Left cardiac atrium (tissue), 4 donors: ENCODE results near the gene ANGEL2. TPM values are rescaled to one million over a fixed set of nuclear protein-coding genes. Genes with fewer than 3 reads are reported as not detected.
A peak's percentile ranks its signal among the peaks of the same experiment; 100 is the strongest.

Experiments
- ATAC-seq, 2 donors: fragments of 200-7000 bp; cut with Tn5 transposase; one replicate each; pipeline ENCODE4 v1.9.1; 2020; ENCODE audit warnings: mild to moderate bottlenecking in 2 of 2, moderate library complexity in 2 of 2
- DNase-seq: peaks from one replicate; pipeline ENCODE4 v3.0.0-alpha.2; 2020
- intact Hi-C, 2 donors: fragments of 100-400 bp; cut with DNase I; formaldehyde crosslinking; loops; one replicate each; pipeline versions ENCODE4 v1.14.1 to v1.15.1; 2022 to 2023
- total RNA-seq, 2 donors: library from RNA; stranded (reverse); fragmentation: NEBNext Ultra II Directional; extraction: Animal tissue kit (Norgen Biotek cat#: 25700); gene quantifications; one replicate each; pipeline ENCODE4 v1.2.1, GENCODE V29; 2021
- donor health status: DM: no; HTN: yes; CAD: no.
- donor health status: DM: no; HTN: yes; CAD: no; lungs with severe emphysema.
- donor health status: DM: yes; HTN: yes; CAD: no.
- donor health status: Dilated cardiomyopathy.

The ANGEL2 gene
- total RNA-seq, 2 donors from 2014 or later, result 18.8 TPM

DNA sequence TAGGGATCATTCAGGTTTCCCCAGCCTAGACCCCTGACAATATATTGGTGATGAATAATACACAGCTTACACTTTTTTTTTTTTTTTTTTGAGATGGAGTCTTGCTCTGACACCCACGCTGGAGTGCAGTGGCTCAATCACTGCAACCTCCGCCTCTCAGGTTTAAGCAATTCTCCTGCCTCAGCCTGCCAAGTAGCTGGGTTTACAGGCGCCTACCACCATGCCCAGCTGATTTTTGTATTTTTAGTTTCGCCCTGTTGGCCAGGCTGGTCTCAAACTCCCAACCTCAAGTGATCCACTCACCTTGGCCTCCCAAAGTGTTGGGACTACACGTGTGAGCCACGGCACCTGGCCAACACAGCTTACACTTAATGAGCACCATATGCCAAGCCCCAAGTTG is 58.1 kb downstream of the ANGEL2 start:
- no peak for DNase-seq
- intact Hi-C loops, result no loop called here
- no peak for ATAC-seq

DNA sequence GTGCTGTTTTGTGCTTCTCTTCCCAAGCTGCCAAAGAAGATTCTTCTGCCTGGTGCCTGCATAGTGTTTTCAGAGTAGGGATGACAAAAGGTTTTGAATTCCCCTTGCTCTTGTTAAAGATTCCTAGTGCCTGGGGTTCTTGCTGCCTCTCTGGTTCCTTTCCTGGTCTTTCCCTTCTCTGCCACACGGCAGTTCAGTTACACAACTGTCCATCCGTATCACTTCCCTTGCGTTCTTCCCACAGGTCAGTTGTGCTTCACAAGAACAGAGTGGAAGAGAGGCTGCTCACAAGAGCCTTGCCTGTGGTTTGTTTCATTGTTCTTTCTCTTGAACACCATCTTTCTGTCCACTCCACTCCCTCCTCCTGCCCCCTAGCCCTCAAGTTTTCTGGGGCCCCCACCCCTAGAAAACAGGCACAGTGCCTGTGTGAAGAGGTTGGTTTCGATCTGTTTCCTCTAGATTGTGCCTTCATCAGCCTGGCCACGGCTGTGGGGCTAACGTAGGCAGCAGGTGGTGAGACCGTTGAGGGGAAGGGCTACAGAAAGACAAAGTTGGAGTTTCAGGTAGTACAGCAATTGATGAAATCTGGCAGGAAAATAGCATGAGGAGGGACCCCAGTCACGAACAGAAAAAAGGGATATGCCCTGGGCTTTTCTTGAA is 59.6 kb downstream of the ANGEL2 start:
- DNase-seq (no peak), ATAC-seq (no peak)
- intact Hi-C loops, result no loop called here

DNA sequence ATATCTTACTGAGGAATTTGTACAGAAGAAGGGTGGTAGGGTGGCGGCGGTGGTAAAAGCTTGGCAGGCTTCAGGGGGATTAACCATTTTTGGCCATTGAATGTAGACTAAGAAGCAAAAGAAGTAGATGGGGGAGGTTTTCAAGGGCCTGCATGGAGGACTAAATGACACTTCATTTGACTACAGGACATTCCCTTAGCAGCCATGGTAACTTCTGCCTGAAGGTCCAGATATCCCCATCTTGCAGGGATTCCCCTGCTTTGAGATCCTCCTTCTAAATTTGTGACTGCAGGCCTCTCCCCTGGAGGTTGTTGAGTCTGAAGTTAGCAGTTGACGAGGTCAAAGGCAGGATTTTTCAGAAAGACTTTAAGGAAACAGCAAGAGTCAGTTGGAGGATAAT is 60.6 kb downstream of the ANGEL2 start:
- ATAC-seq (no peak), DNase-seq (no peak)
- intact Hi-C loops, result no loop called here

DNA sequence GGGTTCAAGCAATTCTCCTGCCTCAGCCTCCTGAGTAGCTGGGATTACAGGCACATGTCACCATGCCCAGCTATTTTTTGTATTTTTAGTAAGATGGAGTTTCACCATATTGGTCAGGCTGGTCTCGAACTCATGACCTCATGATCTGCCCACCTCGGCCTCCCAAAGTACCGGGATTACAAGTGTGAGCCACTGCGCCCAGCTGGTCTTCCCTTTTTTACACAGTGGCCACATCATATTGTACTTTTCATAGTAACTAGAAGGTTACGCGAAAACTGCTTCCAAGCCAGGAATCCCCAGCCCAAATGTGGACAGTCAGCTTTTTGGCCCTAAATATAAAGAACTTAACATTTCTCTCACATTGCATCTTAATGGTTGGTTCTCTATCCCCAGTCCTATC is 61.2 kb downstream of the ANGEL2 start:
- DNase-seq, result no peak
- no peak for ATAC-seq
- intact Hi-C loops, result no loop called here

DNA sequence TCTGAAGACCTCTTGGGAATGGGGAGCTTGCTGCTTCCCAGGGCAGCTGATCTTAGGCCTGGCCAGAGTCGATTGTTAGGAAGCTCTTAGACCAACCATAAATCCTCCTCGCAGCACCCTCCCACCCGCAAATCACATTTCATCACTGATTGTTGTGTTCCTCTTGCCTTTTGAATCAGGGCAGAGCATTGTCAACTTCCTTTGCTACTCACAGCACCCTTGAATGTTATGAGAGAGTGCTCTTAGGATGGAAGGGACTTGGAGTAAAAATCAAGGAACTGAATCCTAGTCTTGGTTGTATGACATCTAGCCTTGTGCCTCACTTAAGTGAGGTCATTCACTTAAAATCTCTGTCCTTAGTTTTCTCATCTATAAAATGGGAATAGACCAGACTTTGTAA is 62.3 kb downstream of the ANGEL2 start:
- intact Hi-C loops, result no loop called here
- ATAC-seq (no peak), DNase-seq (no peak)

DNA sequence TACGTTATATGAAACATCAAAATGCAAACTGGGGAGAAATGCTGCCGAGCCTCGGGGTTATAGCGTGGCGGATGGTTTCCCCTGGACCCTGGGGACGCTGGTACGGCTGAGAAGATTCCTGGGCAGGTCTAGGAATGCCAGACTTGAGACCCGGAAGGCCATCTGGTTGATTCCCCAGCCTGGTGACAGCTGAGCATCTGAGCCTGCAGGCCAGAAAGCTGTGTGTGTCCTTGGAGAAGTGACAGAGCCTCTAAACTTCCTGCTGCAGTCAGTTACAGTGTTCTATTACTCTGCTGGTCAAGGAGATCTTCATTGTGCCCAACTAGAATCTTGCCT is 63.1 kb downstream of the ANGEL2 start:
- DNase-seq, result no peak
- ATAC-seq, result no peak
- intact Hi-C loops, result no loop called here

DNA sequence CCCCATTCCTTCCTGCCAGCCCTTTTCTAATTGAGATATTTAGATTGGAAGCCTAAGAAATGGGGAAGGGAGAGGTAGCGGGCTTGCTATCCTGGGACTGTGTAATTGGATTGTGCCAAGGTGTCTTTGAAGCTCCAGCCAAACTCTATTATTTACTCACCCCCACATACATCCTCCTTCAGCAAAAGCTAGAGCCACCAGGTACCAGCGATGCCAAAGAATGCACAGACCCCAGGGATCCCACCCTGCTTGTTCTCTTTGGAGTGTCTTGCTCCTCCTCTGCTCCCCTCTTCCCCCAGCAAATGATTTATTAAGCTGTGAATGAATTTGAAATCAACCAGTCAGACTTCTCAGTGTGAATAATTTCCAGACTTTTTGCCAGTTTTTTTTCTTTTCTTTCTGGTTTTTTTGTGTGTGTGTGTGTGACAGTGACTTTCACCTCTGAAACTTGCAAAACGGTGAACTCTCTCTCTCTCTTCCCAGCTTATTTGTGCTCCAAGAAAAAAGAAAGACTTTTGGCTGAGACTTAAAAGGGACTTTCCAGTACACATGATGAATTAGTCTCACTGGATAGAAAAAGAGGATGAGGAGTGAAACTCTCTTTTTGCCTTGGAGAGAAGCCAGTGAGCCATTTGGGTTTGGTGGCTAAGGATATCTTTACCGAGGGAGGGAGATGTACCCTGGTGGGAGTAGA is 63.6 kb downstream of the ANGEL2 start:
- intact Hi-C loops, result no loop called here
- no peak for DNase-seq

DNA sequence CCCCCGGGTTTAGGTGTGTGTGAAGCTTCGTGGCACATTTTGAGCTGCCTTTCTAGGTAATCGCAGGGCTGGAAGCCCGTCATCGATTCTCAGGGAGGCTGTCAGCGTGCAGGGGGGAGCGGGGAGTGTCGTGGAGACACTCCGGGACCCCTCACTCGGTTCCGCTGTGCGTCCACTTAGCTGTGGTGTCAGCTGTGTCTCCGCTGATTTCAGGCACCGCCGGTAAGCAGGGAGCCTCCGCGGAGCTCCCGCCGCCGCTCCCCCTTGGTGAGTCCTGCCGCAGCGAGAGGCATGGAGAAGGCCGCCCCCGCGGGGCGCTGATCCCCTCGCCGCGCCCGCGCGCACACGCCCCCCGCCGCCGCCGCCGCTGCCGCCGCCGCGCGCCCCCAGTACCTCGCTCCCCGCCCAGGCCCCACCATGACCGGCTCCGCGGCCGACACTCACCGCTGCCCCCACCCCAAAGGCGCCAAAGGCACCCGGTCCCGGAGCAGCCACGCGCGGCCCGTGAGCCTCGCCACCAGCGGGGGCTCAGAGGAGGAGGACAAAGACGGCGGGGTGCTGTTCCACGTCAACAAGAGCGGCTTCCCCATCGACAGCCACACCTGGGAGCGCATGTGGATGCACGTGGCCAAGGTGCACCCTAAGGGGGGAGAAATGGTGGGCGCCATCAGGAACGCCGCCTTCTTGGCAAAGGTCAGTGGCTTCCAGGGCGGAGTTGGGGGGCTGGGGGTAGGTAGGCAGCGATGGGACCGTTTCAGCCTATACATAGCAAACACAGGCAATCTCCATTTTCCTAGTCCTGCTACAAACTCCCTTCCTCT is 64.3 kb downstream of the ANGEL2 start:
- DNase-seq, result peak; percentile 25
- ATAC-seq, result peak; percentile 35 to 40
- intact Hi-C loops, result no loop called here

More for the DNA sequence above, 63.6 kb downstream of the ANGEL2 start:
- ATAC-seq, result no peak

DNA sequence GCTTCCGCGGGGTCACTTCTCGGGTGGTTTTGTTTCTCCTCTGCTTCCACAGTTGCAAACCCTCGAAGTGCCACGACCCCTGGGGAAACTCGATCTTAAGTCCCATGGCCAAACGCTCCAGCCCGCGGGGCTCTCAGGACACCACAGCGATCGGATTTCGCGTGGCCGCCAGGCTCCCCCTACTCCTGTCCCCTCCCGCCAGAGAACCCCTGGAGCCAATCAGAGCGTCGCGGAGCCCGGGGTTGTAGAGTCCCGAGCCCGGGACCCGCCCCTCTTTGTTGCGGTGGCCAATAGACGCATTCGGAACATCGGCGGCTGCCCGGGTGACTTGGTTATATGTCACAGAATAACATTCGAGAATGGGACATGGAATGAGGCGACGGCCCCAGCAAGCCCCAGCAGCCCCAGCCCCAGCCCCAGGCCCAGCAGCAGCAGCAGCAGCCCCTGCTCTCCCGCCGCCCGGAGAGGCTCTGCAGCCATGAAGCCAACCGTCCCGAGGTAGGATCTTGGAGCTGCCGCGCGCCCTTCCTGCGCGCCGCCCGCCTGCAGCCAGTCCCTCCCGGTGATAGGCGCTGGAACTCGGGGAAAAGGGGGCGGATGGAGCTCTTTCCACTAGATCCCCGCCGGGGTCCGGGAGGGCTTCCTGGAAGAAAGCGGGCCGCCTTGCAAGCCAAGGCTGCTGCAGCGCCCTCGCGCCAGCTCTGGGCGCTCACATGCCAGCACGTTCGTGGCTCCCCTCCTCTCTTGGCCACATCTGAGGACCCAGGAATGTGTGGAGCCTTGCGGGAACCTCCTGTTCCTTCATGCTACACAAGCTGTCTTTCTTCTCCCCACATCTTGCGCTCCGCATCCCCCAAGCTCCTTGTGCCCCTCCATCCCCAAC is 65.2 kb downstream of the ANGEL2 start, which contains the start of gene VASH2:
Gene VASH2, plus strand, starts transcription at position 299 of the 883 bp plus-strand sequence. CDS start 1,002 bp downstream, outside the sequence.
- DNase-seq (peak; percentile 90), ATAC-seq (peak; percentile 99)
- intact Hi-C loops, result no loop called here

DNA sequence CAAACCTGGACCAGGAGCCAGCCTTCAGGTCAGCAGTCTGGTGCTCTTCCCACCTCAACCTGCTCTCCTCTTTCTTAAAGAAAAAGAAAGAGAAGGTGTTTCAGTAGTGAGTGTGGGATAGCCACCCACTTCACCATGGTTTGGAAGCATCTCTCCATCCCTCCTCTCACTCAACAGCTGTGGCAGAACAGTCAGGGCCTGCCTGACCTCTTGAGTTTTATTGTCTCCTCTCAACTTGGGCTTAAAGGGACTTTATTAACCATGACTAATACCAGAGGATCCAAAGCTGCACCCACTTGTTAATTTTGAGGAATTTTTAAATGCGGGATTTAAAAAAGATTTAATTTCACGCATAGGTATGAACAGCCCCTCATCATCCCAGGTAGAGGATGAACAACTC is 65.9 kb downstream of the ANGEL2 start:
- intact Hi-C loops, result no loop called here
- DNase-seq, result no peak
- ATAC-seq, result no peak

DNA sequence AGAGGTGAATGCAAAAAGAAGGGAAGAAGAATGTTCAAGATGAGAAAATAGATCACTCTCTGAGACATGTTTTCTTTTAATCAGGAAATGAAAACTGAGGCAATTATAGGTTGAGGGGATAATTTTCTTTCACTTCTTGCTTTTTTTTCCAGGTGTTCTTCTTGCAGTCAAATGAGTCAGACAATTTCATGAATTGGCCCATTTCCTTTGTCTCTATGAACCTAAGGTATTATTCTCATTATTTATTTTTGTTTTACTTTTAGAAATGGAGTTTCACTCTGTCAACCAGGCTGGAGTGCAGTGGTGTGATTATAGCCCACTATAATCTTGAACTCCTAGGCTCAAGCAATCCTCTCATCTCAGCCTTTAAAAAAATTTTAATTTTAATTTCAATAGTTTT is 68.8 kb downstream of the ANGEL2 start:
- no peak for ATAC-seq
- no peak for DNase-seq
- intact Hi-C loops, result no loop called here

DNA sequence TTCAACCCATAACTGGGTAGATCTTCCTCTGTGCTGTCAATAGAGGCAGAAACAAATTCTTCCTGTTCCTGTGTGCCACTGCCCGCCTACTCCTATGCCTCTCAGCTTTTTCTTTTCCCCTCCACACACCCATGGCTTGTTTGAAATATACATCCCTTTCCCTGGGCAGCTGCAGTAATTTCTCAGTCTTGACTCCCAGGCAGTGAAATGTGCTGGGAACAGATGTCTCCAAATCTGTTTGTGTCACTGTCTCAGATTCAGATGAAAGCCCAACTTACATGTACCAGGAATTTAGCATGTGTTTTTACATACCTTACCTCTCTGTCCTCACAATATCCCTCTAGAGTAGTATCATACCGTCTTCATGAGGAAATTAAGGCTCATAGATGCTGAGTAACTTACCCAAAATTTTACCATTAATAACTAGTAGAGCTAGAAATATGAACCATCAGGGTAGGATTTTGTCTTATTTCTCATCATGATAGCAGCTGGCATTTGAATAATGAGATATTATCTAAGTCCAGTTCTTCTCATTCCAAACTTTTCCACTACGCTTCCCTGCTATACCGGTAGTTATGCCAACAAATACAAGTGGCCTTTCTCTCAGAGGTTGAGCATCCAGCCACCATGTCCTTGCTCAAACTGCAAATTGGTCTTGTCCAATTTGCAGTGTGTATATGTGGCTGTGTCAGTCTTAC is 70.1 kb downstream of the ANGEL2 start:
- intact Hi-C loops, result no loop called here
- no peak for ATAC-seq
- DNase-seq, result no peak

DNA sequence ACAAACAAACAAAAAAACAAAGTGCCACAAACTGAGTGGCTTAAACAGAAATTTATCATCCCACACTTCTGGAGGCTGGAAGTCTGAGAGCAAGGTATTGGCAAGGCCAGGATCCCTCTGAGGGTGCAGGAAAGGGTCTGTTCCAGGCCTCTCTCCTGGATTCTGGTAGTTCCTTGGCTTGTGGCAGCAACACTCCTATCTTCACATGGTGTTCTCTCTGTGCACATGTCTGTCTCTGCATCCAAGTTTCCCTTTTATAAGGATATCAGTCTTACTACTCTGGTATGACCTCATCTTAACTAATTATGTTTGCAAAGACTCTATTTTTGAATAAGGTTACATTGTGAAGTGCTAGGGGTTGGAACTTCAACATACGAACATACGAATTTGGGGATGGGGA is 70.6 kb downstream of the ANGEL2 start:
- intact Hi-C loops, result no loop called here
- DNase-seq, result no peak
- no peak for ATAC-seq

DNA sequence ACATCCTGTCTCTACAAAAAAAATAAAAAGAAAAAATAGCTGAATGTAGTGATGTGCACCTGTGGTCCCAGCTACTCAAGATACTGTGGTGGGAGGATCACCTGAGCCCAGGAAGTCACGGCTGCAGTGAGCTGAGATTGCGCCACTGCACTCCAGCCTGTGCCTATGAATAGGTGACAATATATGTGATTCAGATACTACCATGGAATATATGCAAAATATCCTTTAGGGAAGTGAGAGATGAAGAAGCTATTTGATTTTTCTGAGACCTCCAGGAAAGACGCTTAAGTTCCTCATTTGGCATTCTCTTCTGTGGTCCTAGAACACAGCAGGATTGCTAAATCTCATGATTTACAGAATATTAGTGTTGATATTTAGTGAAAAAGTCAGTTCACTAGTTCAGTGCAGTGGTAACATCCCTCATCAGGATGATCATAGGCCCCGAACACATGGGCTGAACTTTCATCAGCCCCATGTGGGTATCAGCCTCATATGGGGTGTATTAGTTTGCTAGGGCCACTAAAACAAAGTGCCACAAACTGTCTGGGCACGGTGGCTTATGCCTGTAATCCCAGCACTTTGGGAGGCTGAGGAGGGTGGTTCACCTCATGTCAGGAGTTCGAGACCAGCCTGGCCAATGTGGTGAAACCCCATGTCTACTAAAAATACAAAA is 71.3 kb downstream of the ANGEL2 start:
- DNase-seq (no peak), ATAC-seq (no peak)
- intact Hi-C loops, result no loop called here

DNA sequence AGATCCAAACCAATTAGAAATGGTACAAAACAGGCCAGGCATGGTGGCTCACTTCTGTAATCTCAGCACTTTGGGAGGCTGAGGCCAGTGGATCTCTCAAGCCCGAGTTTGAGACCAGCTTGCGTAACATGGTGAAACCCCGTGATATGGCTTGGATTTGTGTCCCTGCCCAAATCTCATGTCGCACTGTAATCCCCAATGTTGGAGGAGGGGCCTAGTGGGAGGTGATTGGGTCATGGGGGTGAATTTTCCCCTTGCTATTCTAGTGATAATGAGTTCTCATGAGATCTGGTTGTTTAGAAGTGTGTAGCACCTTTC is 72.3 kb downstream of the ANGEL2 start:
- intact Hi-C loops, result no loop called here
- ATAC-seq (no peak), DNase-seq (no peak)

DNA sequence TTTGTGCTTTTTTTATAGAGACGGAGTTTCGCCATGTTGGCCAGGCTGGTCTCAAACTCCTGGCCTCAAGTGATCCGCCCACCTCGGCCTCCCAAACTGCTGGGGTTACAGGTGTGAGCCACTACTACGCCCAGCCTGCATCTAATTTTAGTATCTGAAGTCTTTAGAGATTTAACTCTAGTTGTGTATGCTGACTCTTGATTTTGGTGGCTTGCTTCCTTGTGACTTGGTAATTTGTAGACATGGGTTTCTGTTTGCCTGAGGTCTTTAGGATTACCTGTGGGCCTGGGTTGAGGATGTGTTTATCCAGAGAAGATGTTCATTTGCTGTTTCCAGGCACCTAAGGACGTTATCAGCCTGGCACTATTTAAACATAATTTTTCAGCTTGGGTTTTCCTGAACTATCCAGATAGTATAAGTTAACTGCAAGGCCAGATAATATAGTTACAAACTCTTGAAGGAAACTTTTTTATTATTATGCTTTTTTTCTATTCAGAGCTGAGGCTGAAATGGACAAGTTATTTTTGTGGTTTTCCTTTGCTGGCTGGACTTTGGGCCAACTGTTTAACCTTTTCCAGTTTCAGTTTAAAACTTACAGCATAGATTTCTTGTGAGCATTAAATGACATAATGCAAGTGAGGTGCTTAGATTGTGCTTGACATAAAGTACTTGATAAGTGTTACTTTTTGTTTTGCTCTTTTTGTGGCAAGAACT is 72.8 kb downstream of the ANGEL2 start:
- DNase-seq (no peak), ATAC-seq (no peak)
- intact Hi-C loops, result no loop called here
